HG03342 (cell line): Measurements from ENCODE around the gene ESM1.
"Not testable (repeated sequence)": the region's sequence is repeated elsewhere in the genome, so short reads cannot be mapped to it uniquely, and the experiment has no call there.

Experiments
- ATAC-seq: cut with Tn5 transposase; IDR thresholded peaks from one replicate; pipeline ENCODE4 v1.9.1; 2021; ENCODE audit warnings: mild to moderate bottlenecking, moderate library complexity; ENCODE audit not compliant: unreplicated experiment

Gene ESM1, protein sequence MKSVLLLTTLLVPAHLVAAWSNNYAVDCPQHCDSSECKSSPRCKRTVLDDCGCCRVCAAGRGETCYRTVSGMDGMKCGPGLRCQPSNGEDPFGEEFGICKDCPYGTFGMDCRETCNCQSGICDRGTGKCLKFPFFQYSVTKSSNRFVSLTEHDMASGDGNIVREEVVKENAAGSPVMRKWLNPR

DNA sequence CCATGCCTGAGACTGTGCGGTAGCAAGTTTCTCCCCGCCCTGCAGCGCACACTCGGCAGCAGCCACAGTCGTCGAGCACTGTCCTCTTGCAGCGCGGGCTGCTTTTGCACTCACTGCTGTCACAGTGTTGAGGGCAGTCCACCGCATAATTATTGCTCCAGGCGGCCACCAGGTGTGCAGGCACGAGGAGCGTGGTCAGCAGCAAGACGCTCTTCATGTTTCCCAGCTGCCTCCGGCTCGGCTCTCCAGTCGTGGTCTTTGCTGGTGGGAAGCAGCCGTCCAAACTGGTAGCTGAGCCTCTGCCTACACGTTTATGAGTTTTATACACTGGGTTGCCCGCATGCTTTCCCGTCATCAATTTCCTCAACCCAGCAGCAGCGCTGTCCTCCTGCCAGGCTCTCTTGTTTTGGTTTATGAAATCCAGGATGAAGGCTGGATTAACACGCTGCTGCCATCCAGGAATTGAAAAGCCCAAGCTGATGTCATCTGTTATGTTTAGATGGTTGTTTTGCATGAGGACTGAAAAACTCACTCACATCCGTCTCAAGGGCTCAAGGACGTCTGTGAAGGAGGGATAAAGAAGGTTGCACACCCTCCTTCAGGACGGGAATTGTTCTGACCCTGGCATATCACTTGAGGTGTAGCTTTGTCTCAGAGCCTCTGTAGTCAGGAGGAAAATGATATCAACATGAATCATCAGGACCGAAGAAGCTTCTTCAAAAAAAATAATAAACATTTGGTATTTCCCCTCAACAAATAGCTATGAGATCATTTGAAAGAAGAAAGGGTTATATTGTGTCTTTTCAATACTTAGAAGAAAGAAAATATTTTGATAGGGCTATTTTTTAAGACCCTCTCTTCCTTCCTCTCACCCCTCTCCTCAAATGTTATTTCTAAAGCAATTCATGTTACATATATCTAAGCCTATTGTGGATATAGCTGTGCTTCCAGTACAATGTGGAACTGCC is at the start of gene ESM1:
Gene ESM1, minus strand, starts transcription at position 293 of the 968 bp plus-strand sequence. Its CDS starts 76 bp downstream, at position 217.
- ATAC-seq: no peak

DNA sequence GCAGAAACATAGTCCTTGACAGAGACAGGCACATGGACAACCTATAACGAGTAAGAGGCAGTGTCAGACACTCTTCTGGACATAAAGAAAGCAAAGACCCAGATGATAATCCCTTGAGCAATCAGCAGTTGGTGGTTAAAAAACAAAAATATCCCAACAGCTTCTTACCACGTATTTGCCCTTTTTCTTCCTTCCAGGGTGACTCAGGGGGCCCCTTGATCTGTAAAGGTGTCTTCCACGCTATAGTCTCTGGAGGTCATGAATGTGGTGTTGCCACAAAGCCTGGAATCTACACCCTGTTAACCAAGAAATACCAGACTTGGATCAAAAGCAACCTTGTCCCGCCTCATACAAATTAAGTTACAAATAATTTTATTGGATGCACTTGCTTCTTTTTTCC is 48.2 kb upstream of the ESM1 start:
- ATAC-seq: no peak

- ATAC-seq: no peak
These were observed 46.1 kb upstream of the ESM1 start for GRCh38 chr5:55031492-55031891.

DNA sequence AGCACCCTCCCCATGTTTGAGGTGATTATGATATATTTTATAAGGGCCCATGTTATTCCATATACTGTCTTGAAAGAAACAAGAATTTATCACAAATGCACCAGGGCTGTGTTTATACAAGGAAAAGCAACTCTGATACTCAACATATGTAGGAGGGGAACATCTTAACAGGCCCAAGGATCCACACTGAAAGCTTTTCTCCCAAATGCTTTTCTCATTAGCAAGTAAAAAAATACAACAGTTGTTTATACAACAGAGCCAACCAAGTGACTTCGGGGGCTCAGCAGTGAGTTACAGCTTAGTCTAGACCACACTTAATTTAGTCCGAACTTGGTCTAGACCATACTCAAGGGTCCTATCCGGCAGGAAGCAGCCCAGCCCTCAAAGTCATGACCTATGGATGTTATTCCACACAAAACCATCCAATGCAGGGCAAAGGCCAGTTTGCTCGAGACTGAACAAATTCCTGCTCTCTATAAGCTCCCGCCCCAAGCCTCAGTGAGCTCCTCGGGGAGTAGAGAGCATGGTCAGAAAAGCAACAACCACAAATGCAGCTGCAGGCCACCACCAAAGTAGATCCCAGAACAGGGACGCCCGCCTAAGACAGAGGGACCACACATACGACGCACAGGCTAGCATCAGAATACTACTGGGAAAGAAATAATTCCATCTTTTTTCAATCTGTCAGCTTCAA is 45.4 kb upstream of the ESM1 start:
- ATAC-seq: no peak

- ATAC-seq: no peak
These were observed 44.8 kb upstream of the ESM1 start for GRCh38 chr5:55030220-55030619.

GRCh38 chr5:55027595-55027994 is 42.2 kb upstream of the ESM1 start:
- ATAC-seq: no peak

- no peak for ATAC-seq
These were observed 37.1 kb upstream of the ESM1 start for GRCh38 chr5:55022450-55022849.

GRCh38 chr5:55021821-55022220 is 36.4 kb upstream of the ESM1 start:
- ATAC-seq: no peak

- no peak for ATAC-seq
These were observed 36.0 kb upstream of the ESM1 start for GRCh38 chr5:55021410-55021809.

DNA sequence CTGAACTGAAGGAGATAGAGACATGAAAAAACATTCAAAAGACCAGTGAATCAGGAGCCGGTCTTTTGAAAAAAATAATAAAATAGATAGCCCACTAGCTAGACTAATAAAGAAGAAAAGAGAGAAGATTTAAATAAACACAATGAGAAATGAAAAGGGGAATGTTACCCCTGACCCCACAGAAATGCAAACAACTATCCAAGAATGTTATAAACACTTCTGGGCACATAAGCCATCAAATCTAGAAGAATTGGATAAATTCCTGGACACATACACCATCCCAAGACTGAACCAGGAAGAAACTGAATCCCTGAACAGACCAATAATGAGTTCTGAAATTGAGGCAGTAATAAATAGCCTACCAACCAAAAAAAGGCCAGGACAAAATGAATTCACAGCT is 24.8 kb upstream of the ESM1 start:
- not testable (repeated sequence) for ATAC-seq

GRCh38 chr5:55004729-55005128 is 19.3 kb upstream of the ESM1 start:
- ATAC-seq: no peak

GRCh38 chr5:55003432-55004065 is 18.2 kb upstream of the ESM1 start:
- ATAC-seq: no peak

- not testable (repeated sequence) for ATAC-seq
These were observed 16.8 kb upstream of the ESM1 start for GRCh38 chr5:55002166-55002565.

GRCh38 chr5:54997081-54997480 is 11.7 kb upstream of the ESM1 start:
- ATAC-seq: no peak

- no peak for ATAC-seq
These were observed 11.1 kb upstream of the ESM1 start for GRCh38 chr5:54996466-54996865.

DNA sequence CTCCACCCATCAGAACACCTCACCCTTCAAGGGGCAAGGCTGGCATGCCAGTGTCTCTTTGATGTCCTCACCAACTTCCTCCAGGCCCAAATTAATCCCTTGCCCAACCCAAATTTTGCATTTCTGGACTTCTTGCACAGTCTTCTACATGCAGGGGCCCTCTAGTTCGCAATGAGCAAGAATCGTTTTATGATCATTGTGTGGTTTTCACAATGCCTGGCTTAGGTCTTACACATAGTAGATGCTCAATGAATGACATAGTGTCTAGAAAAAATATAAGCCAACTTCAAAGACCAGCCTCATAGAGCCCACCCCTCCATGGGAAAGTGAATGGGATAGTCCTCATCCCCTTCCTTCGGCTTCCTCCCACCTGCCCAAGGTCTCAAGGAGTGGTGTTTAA is 9.8 kb upstream of the ESM1 start:
- no peak for ATAC-seq

- ATAC-seq: no peak
These were observed 9.2 kb upstream of the ESM1 start for GRCh38 chr5:54994628-54995027.

GRCh38 chr5:54993318-54993717 is 7.9 kb upstream of the ESM1 start:
- ATAC-seq: no peak

DNA sequence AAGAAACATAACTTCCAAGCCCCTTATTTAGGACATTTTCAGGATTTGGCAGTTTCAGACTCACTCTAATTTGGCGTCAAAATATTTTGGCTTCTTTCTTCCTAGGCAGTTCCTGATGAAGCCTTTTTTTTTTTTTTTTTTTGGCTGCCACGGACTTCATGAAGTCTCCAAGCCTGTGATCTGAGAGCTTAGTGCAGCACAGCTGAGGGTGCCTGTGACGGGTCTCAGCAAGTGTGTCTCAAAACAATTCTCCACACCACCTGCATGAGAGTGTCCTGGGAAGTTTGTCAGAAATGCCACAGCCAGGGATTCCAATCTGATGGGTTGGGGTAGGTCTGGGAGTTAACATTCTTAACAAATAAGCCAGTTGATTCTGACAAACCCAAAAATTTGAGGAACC is 6.0 kb upstream of the ESM1 start:
- ATAC-seq: no peak

GRCh38 chr5:54990841-54991258 is 5.5 kb upstream of the ESM1 start:
- no peak for ATAC-seq

DNA sequence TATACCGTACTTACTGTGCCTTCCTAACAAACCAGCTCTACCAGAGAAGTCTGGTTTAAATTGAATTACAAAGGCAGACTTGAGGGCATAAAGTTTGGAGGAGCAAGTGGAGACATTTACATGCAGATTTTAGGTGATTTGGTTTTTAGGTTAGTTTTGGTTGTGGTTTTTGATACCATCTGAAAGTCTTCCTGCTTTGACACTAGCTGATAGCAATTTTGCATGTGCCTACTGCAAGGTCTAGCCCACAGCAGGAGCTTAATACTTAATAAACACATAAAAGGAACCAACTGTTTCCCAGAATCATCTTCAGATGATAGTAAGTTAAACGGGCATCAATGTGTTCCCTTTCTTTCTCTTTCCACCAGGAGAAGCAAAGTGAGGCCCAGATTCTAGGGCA is 3.4 kb upstream of the ESM1 start:
- ATAC-seq: no peak
